SK-N-MC (cell line): Measurements from ENCODE around the gene PDE6G.

Source experiments
- EZH2 ChIP-seq: fragments of 200-600 bp; sonication (generic); IDR thresholded peaks from one replicate; pipeline ENCODE4 v1.6.1; 2017; ENCODE audit warnings: antibody characterized with exemption
- FOXP2 ChIP-seq: optimal IDR thresholded peaks from 2 replicates; pipeline ENCODE3; 2011; ENCODE audit warnings: mild to moderate bottlenecking, moderate library complexity; ENCODE audit not compliant: insufficient read depth; ENCODE audit errors: extremely low read length, control extremely low read depth
- POLR2AphosphoS5 ChIP-seq: IDR thresholded peaks from 2 replicates; pipeline ENCODE4 v1.6.1; 2012; ENCODE audit warnings: mild to moderate bottlenecking, low read depth, low read length, borderline replicate concordance

- TF ChIP-seq POLR2AphosphoS5 (no peak), EZH2 (no peak), FOXP2 (no peak)
These were observed 49.3 kb upstream of the PDE6G start for GRCh38 chr17:81705518-81706231.
